GM12891 (cell line): ENCODE data around the gene SRI.

Source experiments
- DNase-seq: peaks from one replicate; pipeline ENCODE4 v3.0.0; 2011; ENCODE audit warnings: low spot score; ENCODE audit not compliant: insufficient read length
- FAIRE-seq: peaks from 2 replicates; lab custom pipeline; 2011; peaks lifted over from hg19 to GRCh38; lab: Jason Lieb, UNC
- PAX5 ChIP-seq: IDR thresholded peaks from 2 replicates; pipeline ENCODE4 v1.6.1; 2011; ENCODE audit warnings: low read length, moderate library complexity, mild to moderate bottlenecking; ENCODE audit not compliant: insufficient read depth, severe bottlenecking
- POLR2A ChIP-seq: IDR thresholded peaks from 2 replicates; pipeline ENCODE4 v1.6.1; 2011; ENCODE audit warnings: low read depth, low read length, control low read depth
- POLR2AphosphoS5 ChIP-seq: IDR thresholded peaks from 2 replicates; pipeline ENCODE4 v1.6.1; 2011; ENCODE audit warnings: low read depth, low read length, control low read depth
- POU2F2 ChIP-seq: IDR thresholded peaks from 2 replicates; pipeline ENCODE4 v1.6.1; 2011; ENCODE audit warnings: low read depth, mild to moderate bottlenecking, control low read depth, low read length, moderate library complexity
- SPI1 ChIP-seq: IDR thresholded peaks from 2 replicates; pipeline ENCODE4 v1.6.1; 2011; ENCODE audit warnings: low read depth, low read length, control low read depth
- TAF1 ChIP-seq: IDR thresholded peaks from 2 replicates; pipeline ENCODE4 v1.6.1; 2011; ENCODE audit warnings: low read depth, low read length, control low read depth

Gene SRI

DNA sequence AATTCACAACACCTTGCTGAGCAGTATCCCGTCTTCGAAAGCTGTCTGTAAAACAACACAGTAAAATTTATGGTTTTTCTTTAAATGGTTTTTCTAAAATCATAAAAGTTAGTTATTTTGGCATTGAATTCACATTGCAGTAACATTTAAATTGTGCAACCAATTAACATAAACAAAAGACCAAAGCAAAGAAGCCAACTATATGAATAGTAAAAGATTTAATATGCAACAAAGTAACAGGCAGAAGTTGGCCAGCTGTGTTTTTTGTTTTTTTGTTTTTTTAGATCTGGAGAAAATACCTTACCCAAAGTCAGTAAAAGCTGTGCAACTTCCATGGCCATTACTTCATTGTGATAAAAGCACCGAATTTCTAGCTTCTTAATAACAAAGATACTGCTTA is 11.3 kb downstream of the SRI start:
- DNase-seq = no peak
- TF ChIP-seq POU2F2 (no peak), POLR2A (no peak), PAX5 (no peak), TAF1 (no peak), SPI1 (no peak), POLR2AphosphoS5 (no peak)
- no peak for FAIRE-seq

DNA sequence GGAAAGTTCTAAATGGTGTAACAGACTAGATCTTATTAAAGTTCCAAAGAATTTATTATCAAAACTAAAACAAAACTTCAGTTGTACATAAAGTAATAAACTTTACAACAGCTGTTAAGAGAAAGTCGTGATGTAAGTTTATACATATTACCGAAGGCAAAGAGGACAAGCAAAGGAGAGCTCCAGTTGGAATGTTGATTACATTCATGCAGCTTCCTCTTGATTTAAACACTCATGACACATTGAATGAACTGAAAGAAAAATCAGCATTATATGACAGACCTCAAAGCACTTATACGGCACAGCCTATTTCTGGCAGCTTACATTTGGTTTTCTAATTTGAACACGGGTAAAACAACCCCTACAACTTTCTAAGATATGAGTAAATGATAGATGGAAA is 13.6 kb downstream of the SRI start:
- no peak for DNase-seq
- no peak for TF ChIP-seq POLR2A
- TF ChIP-seq POU2F2 = no peak
- TF ChIP-seq POLR2AphosphoS5 = no peak
- no peak for TF ChIP-seq SPI1
- TF ChIP-seq TAF1 = no peak
- TF ChIP-seq PAX5 = no peak
- FAIRE-seq = no peak

DNA sequence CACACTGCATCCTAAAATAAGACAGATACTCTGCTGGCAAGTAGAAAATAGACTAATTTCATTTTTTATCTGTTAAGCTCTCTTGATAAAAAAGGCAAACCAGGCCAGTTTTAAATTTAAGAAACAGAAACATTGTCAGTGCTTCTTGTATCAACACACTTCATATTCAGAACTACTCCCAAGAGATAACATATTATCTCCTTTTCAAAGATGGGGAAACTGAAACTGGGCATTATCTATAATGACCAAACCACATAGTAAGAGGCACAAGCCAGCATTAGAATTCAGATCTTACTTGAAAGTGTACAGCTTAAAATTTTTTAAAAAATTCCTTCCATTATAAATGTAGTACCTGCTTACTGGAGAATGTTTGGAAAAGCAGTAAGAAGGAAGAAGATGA is 14.7 kb downstream of the SRI start:
- DNase-seq (no peak), FAIRE-seq (no peak)
- no peak for TF ChIP-seq POU2F2
- no peak for TF ChIP-seq TAF1
- no peak for TF ChIP-seq PAX5
- TF ChIP-seq POLR2AphosphoS5 = no peak
- TF ChIP-seq SPI1 = no peak
- TF ChIP-seq POLR2A = no peak

DNA sequence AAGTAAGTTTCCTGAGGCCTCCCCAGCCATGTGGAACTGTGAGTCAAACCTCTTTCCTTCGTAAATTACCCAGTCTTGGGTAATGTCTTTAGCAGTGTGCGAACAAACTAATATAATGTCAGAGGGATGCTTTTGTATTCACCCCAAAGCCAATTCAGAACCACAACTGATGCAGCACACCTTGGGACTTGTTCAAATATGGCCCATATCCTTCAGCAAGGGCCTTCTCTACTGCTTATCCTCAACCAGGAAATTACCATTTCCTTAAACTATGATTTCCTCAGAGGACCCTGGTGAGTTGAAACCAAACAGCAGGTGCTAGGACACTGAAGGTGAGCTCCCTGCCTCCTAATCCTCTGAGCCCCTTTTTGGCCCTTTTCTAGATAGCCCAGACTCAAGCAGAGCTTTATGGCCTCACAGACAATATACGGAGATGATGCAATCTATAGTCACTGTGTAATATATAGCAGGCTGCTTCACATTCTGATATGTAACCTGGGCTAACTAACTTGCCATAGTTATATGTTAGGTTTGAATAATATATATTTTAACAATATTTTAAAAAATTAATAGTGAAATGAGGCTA is 15.2 kb downstream of the SRI start:
- no peak for DNase-seq
- no peak for FAIRE-seq
- TF ChIP-seq PAX5 (no peak), SPI1 (no peak), TAF1 (no peak), POLR2AphosphoS5 (no peak), POU2F2 (no peak), POLR2A (no peak)

DNA sequence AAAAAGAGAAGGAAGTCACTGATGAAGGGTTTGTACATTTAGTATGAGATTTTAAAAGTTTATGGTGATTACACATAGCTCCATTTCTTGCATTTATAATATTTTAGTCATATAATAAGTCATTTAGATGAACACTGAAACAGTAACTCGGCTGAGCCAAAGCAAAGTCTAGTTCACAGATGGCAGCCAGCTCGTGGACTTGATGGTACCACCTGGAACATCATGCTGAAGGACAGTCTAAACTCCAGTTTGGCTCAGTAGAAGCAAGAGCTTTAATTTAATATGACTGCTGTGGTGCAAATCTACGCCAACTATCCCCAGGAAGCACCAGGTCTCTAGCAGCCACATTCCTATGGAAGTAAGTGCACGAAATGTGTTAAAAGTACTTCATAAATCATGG is 16.4 kb downstream of the SRI start:
- DNase-seq (no peak), FAIRE-seq (no peak)
- TF ChIP-seq POU2F2 (no peak), POLR2A (no peak), POLR2AphosphoS5 (no peak), PAX5 (no peak), SPI1 (no peak), TAF1 (no peak)

DNA sequence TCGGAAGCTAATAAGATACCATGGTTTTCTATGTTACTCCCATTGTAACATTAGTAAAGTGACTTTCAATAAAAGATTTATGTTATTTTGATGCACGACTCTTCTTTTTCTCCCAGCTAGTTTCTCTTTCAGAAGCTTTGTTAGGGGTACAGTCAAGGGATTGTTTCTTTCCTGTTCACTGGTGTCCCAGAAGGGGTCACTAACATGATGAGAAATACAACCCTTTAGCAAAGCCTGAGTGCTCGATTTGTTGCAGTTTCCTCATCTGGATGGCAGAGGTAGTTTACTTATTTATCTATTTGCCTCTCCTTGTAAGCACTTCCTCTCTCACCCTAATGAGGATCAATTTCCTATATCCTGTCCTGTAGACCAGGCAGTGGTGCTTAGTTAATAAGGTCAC is 17.0 kb downstream of the SRI start:
- DNase-seq (no peak), FAIRE-seq (no peak)
- TF ChIP-seq POLR2AphosphoS5 (no peak), POLR2A (no peak), TAF1 (no peak), SPI1 (peak; percentile 33), PAX5 (no peak), POU2F2 (no peak)

DNA sequence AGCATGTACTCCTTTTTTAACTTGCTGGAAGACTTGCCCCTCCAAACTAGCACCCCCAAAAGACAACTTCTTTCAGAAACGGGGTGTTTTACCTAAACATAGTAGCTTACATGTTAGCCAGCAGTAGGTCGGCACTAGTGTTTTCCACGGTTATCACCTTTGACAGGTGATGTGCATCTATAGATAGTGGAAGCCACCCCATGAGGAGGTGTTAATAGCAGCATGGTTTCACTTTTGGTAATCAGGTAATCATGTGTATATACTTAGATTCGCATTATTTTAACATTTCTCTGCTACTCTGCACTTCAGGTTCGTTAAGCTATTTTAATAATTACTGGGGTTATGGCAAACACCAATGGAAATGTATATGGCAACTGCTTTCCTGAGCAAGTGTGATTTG is 17.6 kb downstream of the SRI start:
- DNase-seq (no peak), FAIRE-seq (no peak)
- TF ChIP-seq POU2F2 = no peak
- no peak for TF ChIP-seq PAX5
- TF ChIP-seq TAF1 = no peak
- no peak for TF ChIP-seq SPI1
- no peak for TF ChIP-seq POLR2AphosphoS5

DNA sequence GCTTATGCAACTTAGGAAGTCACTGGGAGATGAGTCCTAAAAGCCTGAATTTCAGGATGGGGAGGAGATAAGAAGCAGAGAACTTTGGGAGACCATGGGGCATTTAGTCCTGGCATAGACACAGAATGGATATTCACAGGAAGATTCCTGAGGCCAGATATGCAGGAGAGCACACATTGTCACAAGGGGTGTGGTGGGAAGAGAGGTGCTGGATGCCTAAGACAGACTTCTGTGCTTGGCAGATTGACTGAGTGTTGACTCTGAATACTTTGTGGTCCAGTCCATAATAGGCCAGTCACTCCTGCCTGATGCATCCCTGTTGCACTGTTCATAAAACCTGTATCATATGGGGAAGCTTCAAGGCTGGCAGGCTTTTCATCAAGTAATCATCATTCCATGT is 18.5 kb downstream of the SRI start:
- DNase-seq = no peak
- TF ChIP-seq POLR2A (no peak), PAX5 (no peak), SPI1 (no peak), TAF1 (no peak), POLR2AphosphoS5 (no peak), POU2F2 (no peak)
- FAIRE-seq = no peak

DNA sequence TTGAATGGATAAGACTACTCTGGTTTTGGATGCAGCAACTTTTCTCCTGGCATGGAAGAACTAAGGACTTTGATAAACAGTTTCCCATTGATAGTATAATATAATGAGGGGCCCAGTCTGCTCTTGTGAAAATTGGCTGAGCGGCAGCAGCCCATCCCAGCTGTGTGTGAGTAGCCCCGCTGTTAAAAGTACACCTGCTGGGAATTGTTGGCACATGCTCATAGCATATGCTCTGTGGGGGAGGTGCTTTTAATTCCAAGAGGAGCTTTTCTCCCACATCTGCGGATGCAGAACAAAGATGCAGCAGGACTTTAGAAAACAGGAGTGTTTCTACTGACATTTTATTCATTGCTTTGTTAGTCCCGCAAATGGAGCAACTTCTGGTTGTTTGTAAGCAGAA is 19.0 kb downstream of the SRI start:
- TF ChIP-seq POU2F2 = no peak
- TF ChIP-seq SPI1 = no peak
- TF ChIP-seq PAX5 = no peak
- DNase-seq = no peak
- FAIRE-seq = no peak

DNA sequence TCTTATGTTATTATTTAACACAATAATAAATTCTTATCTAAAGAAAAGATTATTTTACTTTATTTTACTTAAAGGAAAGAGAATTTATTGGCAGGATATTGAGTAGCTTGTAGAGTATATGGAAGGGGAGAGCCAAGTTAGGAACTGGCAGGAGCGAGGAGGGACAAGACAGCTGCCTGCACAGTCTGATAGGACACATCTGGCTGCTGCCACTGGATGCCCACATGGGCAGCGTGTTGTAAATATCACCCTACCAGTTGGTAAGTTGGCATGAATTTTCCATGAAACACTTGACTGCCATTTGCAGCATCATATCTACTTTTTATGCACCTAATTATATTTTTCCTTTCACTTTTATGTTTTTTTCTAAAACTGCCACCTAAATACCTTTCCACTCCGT is 19.6 kb downstream of the SRI start:
- no peak for FAIRE-seq
- DNase-seq = no peak
- TF ChIP-seq PAX5 (no peak), SPI1 (no peak), POU2F2 (no peak), TAF1 (no peak), POLR2A (no peak), POLR2AphosphoS5 (no peak)

DNA sequence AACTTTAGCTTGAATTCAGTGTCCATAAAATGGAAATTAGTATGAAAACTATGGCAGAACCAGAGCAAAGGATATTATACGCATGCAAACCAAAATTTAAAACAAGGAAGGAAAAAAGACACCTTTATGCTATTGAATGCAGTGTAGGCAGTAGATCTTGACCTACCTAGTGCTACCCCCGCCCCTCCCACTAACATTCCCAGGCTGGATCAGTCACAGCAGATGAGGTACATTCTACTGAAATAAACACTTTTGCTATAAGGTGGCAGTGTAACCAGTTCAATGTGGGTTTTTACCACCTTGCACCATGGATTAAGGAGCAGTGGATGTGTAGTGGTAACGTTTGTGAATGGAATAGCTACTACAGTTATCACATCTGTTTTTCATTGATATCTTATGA is 27.9 kb downstream of the SRI start:
- no peak for FAIRE-seq
- TF ChIP-seq TAF1 (no peak), POLR2A (no peak), SPI1 (no peak), PAX5 (no peak), POLR2AphosphoS5 (no peak), POU2F2 (no peak)

More for the DNA sequence above, 27.9 kb downstream of the SRI start:
- no peak for DNase-seq
